Smooth muscle cell (in vitro differentiated cells): Measurements from ENCODE around the gene SERPINA10. TPM values are rescaled to one million over a fixed set of nuclear protein-coding genes. Genes with fewer than 3 reads are reported as not detected.

Experiments used
- DNase-seq: peaks from one replicate; lab custom pipeline; 2025; ENCODE audit not compliant: unreplicated experiment; lab: John Stamatoyannopoulos, UW
- H2AFZ ChIP-seq: fragments of 200-600 bp; sonication (generic); 2 replicates; pipeline ENCODE4 v1.6.0; 2016; ENCODE audit warnings: antibody characterized with exemption, low read depth, mild to moderate bottlenecking
- H3F3A ChIP-seq: fragments of 200-600 bp; sonication (generic); 2 replicates; pipeline ENCODE4 v1.6.0; 2017; ENCODE audit warnings: antibody characterized with exemption, low read depth
- H3K27ac ChIP-seq: fragments of 200-600 bp; sonication (generic); 2 replicates; pipeline ENCODE4 v1.5.1; 2016; ENCODE audit warnings: low read depth, mild to moderate bottlenecking
- H3K27me3 ChIP-seq: fragments of 200-600 bp; sonication (generic); 2 replicates; pipeline ENCODE4 v1.6.1; 2016; ENCODE audit warnings: low read depth, mild to moderate bottlenecking
- H3K36me3 ChIP-seq: fragments of 200-600 bp; sonication (generic); 2 replicates; pipeline ENCODE4 v1.5.1; 2016; ENCODE audit warnings: low read depth
- H3K4me1 ChIP-seq: fragments of 200-600 bp; sonication (generic); 2 replicates; pipeline ENCODE4 v1.5.1; 2016; ENCODE audit warnings: low read depth
- H3K4me2 ChIP-seq: fragments of 200-600 bp; sonication (generic); 2 replicates; pipeline ENCODE4 v1.6.0; 2016; ENCODE audit warnings: mild to moderate bottlenecking
- H3K4me3 ChIP-seq: fragments of 200-600 bp; sonication (generic); 2 replicates; pipeline ENCODE4 v1.5.1; 2016; ENCODE audit warnings: mild to moderate bottlenecking
- H3K79me2 ChIP-seq: fragments of 200-600 bp; sonication (generic); 2 replicates; pipeline ENCODE4 v1.6.0; 2016; ENCODE audit warnings: low read depth, mild to moderate bottlenecking
- H3K9ac ChIP-seq: fragments of 200-600 bp; sonication (generic); 2 replicates; pipeline ENCODE4 v1.6.0; 2016; ENCODE audit warnings: low read depth
- H3K9me3 ChIP-seq: fragments of 200-600 bp; sonication (generic); replicated peaks from 2 replicates; pipeline ENCODE4 v1.5.1; 2016; ENCODE audit warnings: low read depth
- H4K20me1 ChIP-seq: fragments of 200-600 bp; sonication (generic); 2 replicates; pipeline ENCODE4 v1.6.0; 2016; ENCODE audit warnings: low read depth
- WGBS: methylation state at CpG from one replicate; pipeline ENCODE4 v1.1.7; 2016; ENCODE audit warnings: low lambda C conversion rate; 5-methylcytosine and 5-hydroxymethylcytosine counted together
- polyA plus RNA-seq: library from polyadenylated mRNA; unstranded; fragments of >200 nt; fragmentation: Nextera tagmentation; extraction: Ambion mirVana; gene quantifications from 2 replicates; pipeline ENCODE4 v1.2.1, GENCODE V29; 2016
- total RNA-seq: library from RNA; depleted of rRNA; stranded (reverse); fragments of >200 nt; gene quantifications from 2 replicates; pipeline ENCODE4 v1.2.3, GENCODE V29; 2014
- TF ChIP-seq, protein P1 (sequence below): fragments of 200-600 bp; sonication (generic); IDR thresholded peaks from 2 replicates; pipeline ENCODE4 v1.5.1; 2017; ENCODE audit warnings: borderline replicate concordance, mild to moderate bottlenecking, antibody characterized with exemption; ENCODE audit not compliant: insufficient read depth, poor library complexity, severe bottlenecking

SERPINA10 gene
- total and polyA plus RNA-seq, 2 experiments from 2014 or later: not detected

DNA sequence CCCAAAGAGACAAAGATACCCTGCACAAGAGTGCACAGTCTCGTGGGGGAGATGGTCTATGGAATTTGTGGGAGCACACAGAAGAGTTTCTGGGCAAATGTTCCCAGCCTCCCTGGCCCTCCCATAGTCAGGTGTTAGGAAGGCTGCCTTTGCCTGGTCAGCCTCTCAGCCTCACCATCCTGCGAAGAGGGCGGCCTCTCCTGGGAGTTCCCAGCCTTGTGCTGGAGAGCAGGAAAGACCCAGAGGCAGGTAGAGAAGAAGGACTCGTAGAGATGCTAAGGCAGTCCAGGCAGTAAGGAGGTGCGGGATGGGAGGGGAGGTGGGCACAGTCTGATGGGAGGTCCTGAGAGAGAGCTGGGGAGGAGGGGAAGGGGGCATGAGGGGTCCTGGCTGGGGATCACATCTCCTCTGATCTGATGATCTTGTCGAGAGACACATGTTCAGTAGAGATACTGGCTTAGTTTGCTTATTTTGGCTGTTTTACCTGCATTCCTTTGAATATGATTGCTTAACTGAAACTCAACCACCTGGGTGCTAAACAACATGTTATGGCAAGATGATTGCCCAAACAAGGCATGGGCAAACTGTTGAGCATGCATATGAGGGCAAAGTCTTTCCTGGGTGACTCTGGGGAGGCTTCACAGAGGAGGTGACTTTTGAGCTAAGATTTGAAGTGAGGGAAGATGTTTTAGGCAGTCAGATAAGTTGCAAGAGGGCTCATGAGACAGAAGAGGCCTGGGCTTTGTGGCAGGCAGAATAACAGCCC lies 19.6 kb upstream of the SERPINA10 start:
- H3K9me3 ChIP-seq: no peaks in the 10 kb centered on the region
- H2AFZ ChIP-seq: no peak overlapping the region
- H3K79me2 ChIP-seq: no peaks in the 10 kb centered on the region
- H3K36me3 ChIP-seq: no peaks in the 10 kb centered on the region
- H3K4me3 ChIP-seq: no peak overlapping the region
- H4K20me1 ChIP-seq: no peaks in the 10 kb centered on the region
- WGBS: 88% methylated on average over 6 of the region's 6 CpGs
- no peak overlapping the region for H3K4me2 ChIP-seq
- no peak overlapping the region for H3K27ac ChIP-seq
- no peak for DNase-seq
- H3K27me3 ChIP-seq: no peaks in the 10 kb centered on the region
- H3F3A ChIP-seq: no peaks in the 10 kb centered on the region
- no peaks in the 10 kb centered on the region for H3K4me1 ChIP-seq
- TF ChIP-seq, protein P1, sequence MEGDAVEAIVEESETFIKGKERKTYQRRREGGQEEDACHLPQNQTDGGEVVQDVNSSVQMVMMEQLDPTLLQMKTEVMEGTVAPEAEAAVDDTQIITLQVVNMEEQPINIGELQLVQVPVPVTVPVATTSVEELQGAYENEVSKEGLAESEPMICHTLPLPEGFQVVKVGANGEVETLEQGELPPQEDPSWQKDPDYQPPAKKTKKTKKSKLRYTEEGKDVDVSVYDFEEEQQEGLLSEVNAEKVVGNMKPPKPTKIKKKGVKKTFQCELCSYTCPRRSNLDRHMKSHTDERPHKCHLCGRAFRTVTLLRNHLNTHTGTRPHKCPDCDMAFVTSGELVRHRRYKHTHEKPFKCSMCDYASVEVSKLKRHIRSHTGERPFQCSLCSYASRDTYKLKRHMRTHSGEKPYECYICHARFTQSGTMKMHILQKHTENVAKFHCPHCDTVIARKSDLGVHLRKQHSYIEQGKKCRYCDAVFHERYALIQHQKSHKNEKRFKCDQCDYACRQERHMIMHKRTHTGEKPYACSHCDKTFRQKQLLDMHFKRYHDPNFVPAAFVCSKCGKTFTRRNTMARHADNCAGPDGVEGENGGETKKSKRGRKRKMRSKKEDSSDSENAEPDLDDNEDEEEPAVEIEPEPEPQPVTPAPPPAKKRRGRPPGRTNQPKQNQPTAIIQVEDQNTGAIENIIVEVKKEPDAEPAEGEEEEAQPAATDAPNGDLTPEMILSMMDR: no peak
- H3K9ac ChIP-seq: no peak overlapping the region

DNA sequence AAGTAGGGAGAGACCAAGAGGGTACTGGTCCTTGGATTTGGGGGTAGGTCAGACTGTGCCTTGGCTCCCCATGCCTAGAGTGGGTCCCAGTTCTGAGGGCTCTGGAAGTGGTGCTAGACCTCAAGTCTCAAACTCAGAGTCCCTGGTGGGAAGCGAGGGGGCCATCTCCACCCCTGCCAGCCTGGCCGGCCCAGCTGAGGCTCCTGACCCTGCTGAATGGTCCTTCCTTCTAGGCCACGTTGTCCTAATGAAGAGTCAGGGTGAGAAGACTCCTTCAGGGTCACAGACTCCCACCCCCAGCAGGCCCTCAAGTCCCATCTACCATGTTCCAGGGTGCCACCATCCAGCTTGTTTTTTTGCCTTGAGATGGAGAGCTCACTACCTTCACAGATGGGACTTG lies 17.2 kb upstream of the SERPINA10 start:
- Histone ChIP-seq H3K27ac (no peak overlapping the region), H3K4me2 (no peak overlapping the region), H3K4me1 (no peaks in the 10 kb centered on the region), H3K4me3 (no peak overlapping the region), H3K36me3 (no peaks in the 10 kb centered on the region), H3K79me2 (no peaks in the 10 kb centered on the region), H3F3A (no peaks in the 10 kb centered on the region), H4K20me1 (no peaks in the 10 kb centered on the region), H2AFZ (no peak overlapping the region), H3K27me3 (no peaks in the 10 kb centered on the region), H3K9me3 (no peaks in the 10 kb centered on the region), H3K9ac (no peak overlapping the region)
- WGBS: 87% methylated on average over 3 of the region's 3 CpGs
- no peak for DNase-seq
- TF ChIP-seq, protein P1: no peak

DNA sequence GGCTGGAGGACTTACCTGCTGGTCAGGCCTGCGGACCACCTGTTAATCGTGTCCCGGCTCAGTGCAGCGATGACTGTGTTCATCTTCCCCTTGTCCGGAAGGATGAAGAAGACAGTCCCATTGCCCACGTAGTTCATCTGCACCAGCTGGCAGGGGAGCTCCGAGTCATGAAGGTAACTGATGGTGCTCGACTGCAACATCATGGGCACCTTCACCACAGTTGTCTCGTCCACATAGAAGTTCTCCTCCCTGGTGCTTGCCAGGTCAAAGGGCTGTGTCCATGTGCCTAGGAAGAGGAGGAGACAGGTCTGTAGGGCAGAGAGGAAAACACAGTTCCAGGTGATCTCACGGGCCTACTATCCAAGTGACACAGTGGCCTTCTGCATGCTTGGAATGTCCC lies 16.7 kb upstream of the SERPINA10 start:
- 88% methylated on average over 10 of the region's 10 CpGs for WGBS
- Histone ChIP-seq H3F3A (no peaks in the 10 kb centered on the region), H3K4me3 (no peak overlapping the region)

More for the DNA sequence above, 16.7 kb upstream of the SERPINA10 start:
- no peaks in the 10 kb centered on the region for H3K36me3 ChIP-seq
- TF ChIP-seq, protein P1: no peak
- no peak overlapping the region for H2AFZ ChIP-seq
- no peaks in the 10 kb centered on the region for H3K9me3 ChIP-seq
- H3K4me1 ChIP-seq: no peaks in the 10 kb centered on the region
- no peak overlapping the region for H3K9ac ChIP-seq
- no peaks in the 10 kb centered on the region for H3K27me3 ChIP-seq
- H3K27ac ChIP-seq: no peak overlapping the region
- no peak overlapping the region for H3K4me2 ChIP-seq
- no peaks in the 10 kb centered on the region for H4K20me1 ChIP-seq
- no peak for DNase-seq
- H3K79me2 ChIP-seq: no peaks in the 10 kb centered on the region
